GM21825 (cell line): ENCODE results near the gene FMNL2.

ENCODE experiments used
- ATAC-seq: cut with Tn5 transposase; IDR thresholded peaks from one replicate; pipeline ENCODE4 v1.9.1; 2021; ENCODE audit warnings: mild to moderate bottlenecking, moderate library complexity; ENCODE audit not compliant: unreplicated experiment

FMNL2 gene

DNA sequence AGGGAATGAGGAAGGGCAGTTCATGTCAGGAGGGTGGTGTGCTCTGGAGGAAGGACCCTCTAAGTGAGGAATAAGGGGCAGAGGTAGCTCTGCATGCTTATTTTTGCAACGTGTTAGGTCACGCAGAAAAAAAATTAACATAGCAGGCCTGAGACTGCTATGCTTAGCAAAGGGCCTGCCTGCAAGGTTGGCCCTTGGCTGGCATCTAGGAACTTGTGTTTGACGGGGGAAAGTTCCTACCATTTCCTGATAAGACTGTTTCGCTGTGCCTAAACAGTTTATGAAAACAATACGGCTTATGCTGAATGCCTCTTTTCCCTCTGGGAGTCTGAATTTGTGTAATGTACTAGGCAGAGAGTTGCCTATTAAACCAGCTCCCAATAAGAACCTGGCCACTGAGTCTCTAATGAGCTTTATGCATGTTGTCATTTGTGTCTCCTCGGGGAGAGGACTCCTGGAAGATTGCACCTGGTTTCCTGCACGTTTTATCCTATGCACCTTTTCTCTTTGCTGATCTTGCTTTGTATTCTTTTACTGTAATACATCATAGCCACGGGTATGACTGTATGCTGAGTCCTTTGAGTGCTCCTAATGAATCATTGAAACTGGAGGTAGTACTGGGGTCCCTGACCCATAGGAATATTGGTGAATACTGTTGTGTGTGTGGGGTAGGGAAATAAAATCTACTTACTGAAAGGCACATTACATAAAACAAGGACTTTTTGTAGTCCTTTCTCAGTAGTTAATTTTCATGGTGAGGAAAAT lies 213.3 kb downstream of the FMNL2 start:
- no peak for ATAC-seq

DNA sequence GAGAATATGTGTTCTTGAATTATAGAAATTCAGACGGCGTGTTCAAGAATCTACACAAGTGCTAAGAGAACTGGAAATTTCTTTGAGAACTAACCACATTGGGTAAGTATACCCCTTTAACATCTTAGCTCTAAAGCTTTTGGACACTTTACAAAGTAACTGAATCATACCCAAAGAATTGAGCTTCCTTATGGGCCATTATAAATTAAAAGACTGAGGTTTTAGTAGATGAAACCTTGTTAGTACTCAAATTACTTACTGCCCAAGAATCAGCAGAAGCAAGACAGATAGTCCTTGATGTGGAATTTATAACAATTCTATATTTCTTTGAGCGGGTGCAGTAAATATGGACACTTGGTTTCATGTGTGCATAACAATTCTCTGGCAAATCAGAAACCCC lies 214.0 kb downstream of the FMNL2 start:
- ATAC-seq = no peak

DNA sequence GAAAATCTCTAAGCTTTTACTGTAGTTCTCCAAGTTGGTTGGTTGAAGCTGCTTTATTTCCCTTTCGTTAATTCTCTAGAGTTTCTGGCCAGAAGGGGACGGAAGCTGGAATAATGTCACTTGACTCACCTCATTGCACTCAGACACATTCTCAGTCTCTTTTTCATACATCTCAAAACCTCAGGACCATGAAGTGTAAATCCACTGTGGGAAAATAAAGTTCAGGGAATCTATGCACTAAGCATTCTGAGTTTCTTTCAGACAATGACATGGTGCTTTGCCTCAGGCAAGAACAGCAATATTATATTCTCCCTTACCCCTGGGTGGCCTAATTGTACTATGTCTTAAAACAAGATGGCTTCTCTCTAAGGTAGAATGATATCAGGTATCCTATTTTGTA lies 214.4 kb downstream of the FMNL2 start:
- no peak for ATAC-seq

DNA sequence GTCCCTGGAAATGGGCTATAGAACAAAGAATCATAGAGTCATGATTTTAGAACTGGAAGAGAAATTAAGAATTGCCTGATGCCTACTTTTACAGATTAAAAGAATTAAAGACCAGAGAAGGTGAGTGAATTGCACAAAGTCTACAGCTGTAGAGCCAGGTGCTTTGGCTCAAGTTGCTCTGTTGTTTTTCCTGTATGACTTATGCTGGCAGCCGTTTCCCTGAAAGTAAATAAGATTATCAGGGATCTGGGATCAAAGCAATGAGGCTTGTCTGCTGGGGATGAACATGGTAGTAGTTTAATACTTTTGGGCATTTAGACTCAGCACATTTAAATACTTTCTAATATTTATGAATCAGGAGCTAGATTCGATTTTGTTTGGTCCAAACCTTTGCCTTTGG lies 215.4 kb downstream of the FMNL2 start:
- ATAC-seq = no peak

DNA sequence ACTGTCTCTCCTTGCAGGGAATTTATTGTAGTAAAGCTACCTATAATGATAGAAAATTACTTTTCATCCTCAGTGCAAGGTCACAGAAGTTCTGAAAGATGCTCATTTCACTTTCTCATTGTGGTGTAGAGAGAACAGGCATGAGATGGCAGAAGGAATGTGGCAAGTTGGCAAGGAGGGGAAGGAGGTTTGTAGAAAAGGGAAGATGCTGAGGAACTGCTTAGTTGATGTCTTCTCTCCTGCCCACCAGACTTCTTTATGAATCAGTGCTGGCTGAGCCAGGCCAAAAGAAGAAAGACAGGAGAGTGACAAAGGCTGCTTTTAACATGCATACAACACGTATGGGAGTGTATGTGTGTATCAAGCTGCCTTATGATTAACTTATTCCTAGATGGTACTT lies 217.9 kb downstream of the FMNL2 start:
- no peak for ATAC-seq

DNA sequence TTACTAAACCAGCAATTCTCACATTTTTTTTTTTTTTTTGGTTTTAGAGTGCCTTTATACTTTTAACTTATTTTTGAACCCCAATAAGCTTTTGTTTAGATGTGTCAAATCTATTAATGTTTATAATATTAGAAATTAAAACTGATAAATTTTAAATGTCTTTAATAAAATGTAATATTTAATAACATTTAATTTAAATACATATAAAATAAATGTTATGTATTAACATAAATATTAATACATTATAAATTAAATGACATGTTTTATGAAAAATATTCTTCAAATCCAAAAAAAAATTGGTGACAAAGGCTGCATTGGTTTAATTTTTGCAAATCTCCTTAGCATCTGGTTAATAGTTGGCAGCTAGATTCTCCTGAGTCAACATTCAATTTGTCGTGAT lies 218.5 kb downstream of the FMNL2 start:
- ATAC-seq = no peak

DNA sequence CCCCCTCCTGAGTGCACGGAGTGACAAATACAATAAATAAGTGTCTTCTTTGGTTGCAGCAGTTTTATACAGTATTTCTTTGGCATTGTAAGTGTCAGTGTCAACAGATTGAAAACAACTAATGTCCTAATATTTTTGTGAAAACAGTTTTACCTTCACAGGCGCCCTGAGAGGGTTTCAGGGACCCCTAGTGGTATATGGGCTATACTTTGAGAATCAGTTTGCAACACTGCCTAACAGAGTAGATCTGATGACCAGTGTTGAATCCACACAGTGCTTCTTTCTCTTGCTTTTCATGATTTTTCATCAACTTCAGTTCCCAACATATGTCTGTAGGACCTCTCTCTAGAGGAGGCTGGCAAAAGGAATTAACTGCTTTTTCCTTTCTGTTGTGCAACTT lies 220.1 kb downstream of the FMNL2 start:
- ATAC-seq = no peak

DNA sequence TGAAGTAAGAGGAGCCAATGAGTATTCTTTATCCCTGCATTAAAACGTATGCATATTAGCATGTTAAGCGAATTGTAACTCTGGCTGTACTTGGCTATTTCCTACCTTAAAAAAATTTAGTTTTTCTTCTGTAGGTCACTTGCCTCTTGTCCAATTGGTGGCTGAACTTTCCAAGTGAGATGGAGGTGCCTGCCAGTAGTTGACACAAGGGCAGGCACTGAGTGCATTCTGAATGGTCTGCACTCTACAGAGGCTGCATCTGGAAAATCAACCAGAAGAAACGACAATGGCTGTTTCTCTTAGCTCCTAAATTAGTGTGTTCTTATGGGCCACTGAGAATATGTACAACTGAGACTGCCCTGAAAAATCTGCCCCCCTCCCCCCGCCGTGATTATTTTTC lies 221.5 kb downstream of the FMNL2 start:
- no peak for ATAC-seq

DNA sequence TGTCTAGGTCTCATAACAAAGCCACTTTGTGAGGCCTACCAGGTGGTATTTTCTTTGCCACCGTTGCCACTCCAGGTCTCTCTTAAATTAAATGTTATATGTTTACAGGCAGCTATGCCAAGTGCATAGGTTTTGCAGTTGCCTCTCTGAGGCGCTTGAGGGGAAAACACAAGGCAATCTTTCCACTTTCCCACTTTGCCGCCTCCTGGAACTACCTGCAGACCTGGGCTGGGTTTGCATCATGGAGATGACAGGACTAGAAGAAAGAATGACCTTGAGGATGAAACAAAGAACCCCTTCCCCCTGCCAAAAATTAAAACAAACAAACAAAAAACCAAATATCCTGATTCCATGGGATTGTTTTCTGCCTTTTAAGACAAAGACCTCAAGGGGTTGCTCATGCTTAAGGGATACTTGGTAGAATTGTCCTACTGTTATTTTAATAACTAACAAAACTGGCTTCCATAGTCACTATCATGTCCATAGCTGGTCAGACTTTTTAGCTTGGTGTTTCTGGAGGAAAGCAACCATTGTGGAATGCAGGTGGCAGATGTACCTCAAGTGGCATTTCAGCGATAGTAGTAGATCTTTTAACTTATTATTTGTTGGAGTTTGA lies 222.4 kb downstream of the FMNL2 start:
- ATAC-seq = no peak

DNA sequence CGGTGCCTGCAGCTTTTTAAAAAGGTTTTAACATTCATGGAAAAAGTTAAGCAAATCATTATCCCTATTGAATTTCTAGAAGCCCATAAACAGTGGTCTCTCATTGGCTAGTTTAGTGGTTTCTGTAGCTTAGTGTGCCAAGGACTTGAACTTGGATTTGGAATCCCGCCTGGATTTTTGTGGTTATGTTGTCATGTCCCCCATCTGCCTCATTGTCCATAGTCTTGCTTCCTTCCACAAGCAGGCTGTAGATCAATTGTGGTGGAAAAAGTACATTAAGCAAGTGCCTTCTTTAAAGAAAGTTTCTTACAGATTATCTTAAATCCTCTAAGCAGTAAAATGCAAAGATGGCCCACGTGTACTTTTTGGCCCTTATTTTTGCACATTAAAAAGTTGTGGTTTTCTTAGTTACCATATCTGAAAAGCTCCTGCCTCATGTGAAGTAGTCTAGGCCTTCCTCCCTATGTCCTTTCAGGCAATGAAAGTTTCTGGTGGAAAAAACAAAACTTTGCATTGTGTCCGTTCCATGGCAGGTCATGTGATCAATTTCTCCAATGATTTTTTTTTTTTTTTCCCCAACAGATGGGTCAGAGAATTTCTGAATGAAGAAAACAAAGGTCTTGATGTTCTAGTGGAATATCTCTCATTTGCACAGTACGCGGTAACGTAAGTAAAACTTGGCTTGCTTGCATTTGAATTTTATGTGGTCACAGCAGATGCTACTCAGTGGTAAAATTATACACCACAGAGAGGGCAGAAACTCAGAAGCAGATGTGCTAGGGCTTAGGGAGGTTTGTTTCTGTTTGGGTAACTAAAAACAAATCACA lies 223.4 kb downstream of the FMNL2 start:
- peak; percentile 62 for ATAC-seq

DNA sequence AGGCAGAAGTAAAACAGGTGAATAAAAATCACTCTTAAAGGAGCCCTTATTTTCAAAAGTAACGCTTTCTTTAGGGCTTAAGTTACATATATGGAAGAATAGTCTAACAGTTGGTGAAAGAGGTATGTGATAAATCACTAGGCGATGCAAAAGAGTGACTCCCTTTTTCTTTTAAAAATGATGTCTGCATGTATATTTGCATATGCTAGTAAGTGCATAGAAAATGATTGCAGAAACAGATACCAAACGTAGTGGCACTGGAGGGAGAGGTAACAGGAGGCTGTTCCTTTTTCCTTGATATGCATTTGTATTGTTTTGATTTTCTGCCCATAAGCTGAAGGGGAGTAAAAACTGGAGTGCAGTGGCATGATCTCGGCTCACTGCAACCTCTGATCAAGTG lies 224.0 kb downstream of the FMNL2 start:
- ATAC-seq = no peak

DNA sequence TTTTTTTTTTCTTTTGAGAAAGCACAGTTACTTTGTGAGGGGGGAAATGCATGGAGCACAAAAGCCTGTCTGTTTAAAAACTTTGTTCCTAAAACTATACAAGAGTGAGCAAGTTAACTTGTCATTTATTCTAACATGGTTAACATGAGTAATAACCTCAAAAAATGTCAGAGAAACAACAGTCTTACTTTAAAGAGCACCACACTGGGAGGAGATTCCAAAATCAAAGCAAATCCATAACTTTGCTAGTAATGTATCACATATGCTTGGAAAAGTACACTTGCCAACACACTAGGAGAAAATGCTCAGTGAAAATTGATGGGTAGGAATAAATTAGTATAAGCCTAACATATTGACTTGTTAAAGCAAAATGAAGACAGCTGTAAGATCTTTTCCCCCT lies 225.2 kb downstream of the FMNL2 start:
- no peak for ATAC-seq

DNA sequence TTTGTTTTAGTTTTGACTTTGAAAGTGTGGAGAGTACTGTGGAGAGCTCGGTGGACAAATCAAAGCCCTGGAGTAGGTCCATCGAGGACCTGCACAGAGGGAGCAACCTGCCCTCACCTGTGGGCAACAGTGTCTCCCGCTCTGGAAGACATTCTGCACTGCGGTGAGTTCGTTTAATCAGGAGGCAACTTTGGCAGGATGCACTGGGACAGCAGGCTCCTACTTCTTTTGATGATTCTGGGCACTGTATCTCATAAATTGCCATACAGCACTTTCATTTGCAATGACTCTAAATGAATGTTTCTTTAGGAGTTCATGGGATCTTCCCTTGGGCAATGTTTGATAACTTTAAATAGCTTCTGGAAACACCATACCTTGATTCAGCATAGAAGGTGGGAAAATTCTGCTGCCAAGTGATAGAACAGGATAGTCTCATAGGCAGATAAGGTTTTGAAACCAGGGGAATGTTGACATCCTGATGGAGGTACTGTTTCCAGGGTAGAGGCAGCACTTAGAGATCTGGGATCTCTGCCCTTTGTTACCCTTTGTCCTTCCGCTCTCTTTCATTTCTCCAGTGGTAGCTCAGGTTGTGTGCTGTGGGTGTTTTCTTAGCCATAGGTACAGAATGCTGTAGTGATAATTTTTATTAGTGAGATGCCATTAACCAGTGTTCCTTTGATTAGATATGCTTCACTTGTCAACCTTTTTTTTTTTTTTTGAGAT lies 226.1 kb downstream of the FMNL2 start:
- ATAC-seq = no peak

DNA sequence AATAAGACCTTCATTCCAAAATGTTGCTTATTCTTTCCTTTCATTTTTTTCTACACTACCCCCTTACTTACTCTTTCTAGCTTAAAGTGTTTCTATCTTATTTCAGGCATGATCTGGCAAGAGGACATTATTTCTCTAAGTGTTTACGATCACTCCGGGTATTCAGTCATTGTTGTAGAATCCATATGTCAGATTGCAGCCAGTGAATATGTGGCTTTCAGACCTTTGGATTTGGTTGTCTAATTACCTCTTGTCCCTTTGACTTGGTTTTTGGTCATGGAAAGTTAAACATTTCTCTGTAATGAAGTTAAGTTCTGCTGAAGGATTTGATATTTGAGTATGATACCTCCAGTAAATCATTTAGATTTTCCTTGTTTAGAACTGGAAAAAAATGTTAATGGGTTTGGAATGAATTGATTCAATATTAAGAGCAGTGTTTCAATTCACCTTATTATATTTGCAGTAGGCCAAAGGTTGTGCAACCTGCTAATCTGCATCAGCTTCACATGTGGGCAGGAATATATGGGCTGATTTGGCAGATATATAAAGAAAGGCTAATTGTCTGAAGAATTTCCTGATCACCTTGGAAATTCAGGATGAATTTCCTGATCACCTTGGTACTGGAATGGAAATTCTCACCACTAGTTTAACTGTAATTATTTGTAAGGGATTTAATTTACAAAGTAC lies 227.4 kb downstream of the FMNL2 start:
- ATAC-seq = no peak

DNA sequence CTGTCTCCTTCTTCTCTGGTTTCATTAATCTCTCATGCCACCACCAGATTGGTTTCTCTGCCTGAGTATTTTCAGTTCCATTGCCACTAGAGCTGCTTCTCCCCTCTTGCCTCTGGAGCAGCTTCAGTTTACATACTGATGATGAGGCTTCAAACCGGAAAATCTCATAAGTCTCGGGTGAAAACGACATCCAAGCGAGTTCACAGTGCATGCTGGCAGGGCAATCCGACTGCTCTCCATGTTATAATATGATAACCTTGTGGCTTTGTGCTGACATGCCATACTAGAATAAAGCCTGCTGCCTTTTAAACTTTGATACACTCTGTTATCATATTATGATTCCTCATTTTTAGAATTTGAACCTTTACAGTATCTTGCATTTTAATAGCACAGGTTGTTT lies 228.8 kb downstream of the FMNL2 start:
- no peak for ATAC-seq

DNA sequence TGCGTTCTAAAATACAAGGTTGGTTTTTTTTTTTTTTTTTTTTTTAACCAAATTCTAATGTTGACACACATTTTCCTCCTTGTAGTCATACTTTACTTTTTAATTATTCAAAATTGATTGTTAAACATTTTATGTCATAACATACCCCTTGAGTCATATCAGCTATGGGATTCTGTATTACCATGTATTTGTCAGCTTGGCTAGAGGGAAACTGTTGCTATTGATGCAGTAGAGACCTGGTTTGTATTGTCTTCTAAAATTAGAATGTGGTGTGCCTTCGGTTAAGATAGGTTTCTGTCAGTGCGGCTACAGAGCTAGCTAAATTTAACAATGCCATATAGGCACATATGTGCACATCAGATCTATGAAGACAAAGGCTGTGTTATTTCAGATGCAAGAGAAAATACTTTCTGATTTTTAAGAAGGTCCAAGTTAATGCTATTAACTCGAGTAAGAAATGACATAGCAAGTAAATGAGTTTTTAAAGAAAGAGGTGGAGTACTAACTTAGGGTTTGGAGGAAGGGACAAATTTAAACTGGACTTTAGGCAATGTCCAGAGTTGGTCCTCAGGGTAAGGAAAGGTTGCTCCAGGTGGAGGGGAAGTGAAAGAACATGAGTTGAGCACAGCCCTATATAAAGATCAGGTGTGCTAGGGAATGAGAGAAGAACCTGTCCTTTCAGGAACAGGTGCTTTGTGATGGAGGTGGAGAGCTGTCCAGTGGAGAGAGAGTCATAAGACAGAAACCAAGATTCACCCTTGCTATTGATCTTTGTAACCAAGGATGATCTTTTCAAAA lies 230.0 kb downstream of the FMNL2 start:
- peak; percentile 80 for ATAC-seq

DNA sequence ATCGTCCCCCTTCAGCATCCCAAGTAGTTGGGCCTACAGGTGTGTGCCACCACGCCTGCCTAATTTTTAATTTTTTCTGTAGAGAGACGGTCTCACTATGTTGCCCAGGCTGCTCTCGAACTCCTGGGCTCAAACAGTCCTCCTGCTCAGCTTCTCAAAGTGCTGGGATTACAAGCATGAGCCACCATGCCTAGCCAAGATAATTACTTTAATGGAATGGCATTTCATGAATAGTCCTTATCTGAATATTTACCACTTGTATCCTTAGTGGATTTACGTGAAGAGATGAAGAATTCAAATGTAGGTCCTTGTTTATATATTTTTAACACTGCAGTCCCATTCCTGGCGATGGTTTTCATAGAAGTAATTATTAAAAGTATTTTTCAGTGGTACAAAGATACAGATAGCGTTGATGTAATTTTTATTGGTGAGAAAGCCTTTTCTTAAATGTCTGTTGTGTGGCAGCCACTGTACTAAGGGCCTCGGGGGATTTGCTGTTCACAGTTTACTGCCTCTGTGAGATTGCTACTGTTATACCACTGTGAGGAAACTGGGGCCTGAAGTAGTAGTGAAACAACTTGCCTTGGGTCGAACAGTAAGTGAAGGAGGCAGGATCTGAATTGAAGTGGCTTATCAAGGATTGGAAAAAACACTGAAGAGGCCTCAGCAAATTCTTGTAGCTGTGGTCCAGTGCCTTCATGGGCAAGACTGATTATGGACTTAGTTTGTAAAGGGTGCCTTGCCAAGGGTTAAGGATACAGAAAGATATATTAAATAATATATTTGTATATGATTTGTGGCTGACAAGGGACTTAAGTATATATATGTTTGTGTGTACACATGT lies 231.1 kb downstream of the FMNL2 start:
- ATAC-seq = peak; percentile 70

DNA sequence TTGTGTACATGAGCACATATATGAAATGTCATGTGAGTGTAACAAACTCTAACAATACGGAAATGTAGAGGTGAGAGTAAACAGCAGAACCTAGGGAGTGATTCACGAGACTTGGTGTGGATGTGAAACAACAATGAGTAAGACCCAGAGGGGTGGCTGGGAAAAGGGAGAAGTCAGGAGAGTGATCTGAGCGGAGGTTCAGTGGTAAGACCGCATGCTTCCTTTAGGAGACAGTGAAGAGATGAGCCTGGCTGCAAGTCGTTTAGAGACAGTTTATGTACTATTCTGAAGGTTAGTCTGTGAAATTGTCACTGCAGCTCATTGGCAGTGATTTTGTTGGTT lies 231.7 kb downstream of the FMNL2 start:
- ATAC-seq = no peak

DNA sequence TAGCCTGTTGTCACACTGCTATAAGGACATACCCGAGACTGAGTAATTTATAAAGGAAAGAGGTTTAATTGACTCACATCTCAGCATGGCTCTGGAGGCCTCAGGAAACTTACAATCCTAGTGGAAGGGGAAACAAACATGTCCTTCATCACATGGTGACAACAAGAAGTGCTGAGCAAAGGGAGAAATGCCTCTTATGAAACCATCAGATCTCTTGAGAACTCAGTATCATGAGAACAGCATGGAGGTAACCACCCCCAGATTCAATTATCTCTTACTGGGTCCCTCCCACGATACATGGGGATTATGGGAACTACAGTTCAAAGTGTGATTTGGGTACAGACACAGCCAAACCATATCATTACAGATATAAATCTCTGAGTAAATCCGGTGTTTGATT lies 233.6 kb downstream of the FMNL2 start:
- no peak for ATAC-seq
